GM12878 (cell line): ENCODE data around the gene RPL29.

Experiments used
- HCFC1 ChIP-seq: fragments of 150-350 bp; IDR thresholded peaks from 2 replicates; pipeline ENCODE4 v1.6.1; 2014; ENCODE audit warnings: low read length
- JUND ChIP-seq: IDR thresholded peaks from 2 replicates; pipeline ENCODE4 v1.6.1; 2012; ENCODE audit warnings: low read depth, mild to moderate bottlenecking, low read length, improper control_type of control experiment, moderate library complexity
- NRF1 ChIP-seq: conservative IDR thresholded peaks from 2 replicates; pipeline ENCODE4 v1.6.1; 2011; ENCODE audit warnings: mild to moderate bottlenecking, low read depth, low read length, improper control_type of control experiment
- POLR2A ChIP-seq: IDR thresholded peaks from 2 replicates; pipeline ENCODE4 v1.6.1; 2011; ENCODE audit warnings: low read depth, mild to moderate bottlenecking, low read length
- SIN3A ChIP-seq: IDR thresholded peaks from 2 replicates; pipeline ENCODE4 v1.6.1; 2012; ENCODE audit warnings: low read depth, low read length, improper control_type of control experiment
- TBL1XR1 ChIP-seq: IDR thresholded peaks from 2 replicates; pipeline ENCODE4 v1.6.1; 2012; ENCODE audit warnings: low read depth, low read length, improper control_type of control experiment
- ZZZ3 ChIP-seq: IDR thresholded peaks from 2 replicates; pipeline ENCODE4 v1.6.1; 2011; ENCODE audit warnings: low read depth; ENCODE audit not compliant: control insufficient read depth, insufficient read length
- TF ChIP-seq, protein P1 (sequence below): IDR thresholded peaks from 2 replicates; pipeline ENCODE4 v1.6.1; 2012; ENCODE audit warnings: mild to moderate bottlenecking, low read depth, low read length
- TF ChIP-seq, protein P2 (sequence below), 3 experiments: IDR thresholded peaks in 2 of 3; conservative IDR thresholded peaks in 1 of 3; 2 replicates each; pipeline ENCODE4 v1.5.1; 2011; ENCODE audit warnings: low read depth in 3 of 3, low read length in 3 of 3, mild to moderate bottlenecking in 3 of 3, control low read depth in 2 of 3, moderate library complexity in 2 of 3, inconsistent platforms in 1 of 3, mixed read lengths in 1 of 3; ENCODE audit not compliant: control insufficient read depth in 2 of 3, insufficient read depth in 1 of 3; ENCODE audit errors: extremely low read depth in 1 of 3
- TF ChIP-seq, protein P3 (sequence below): fragments of 450-650 bp; IDR thresholded peaks from 2 replicates; pipeline ENCODE4 v1.6.1; 2017; ENCODE audit warnings: antibody characterized with exemption, mild to moderate bottlenecking, moderate library complexity
- TF ChIP-seq, protein P4 (sequence below): IDR thresholded peaks from 2 replicates; pipeline ENCODE4 v1.6.1; 2012; ENCODE audit warnings: low read depth, low read length, improper control_type of control experiment
- TF ChIP-seq, protein P5 (sequence below): IDR thresholded peaks from 2 replicates; pipeline ENCODE4 v1.6.1; 2012; ENCODE audit warnings: low read depth, low read length, improper control_type of control experiment

DNA sequence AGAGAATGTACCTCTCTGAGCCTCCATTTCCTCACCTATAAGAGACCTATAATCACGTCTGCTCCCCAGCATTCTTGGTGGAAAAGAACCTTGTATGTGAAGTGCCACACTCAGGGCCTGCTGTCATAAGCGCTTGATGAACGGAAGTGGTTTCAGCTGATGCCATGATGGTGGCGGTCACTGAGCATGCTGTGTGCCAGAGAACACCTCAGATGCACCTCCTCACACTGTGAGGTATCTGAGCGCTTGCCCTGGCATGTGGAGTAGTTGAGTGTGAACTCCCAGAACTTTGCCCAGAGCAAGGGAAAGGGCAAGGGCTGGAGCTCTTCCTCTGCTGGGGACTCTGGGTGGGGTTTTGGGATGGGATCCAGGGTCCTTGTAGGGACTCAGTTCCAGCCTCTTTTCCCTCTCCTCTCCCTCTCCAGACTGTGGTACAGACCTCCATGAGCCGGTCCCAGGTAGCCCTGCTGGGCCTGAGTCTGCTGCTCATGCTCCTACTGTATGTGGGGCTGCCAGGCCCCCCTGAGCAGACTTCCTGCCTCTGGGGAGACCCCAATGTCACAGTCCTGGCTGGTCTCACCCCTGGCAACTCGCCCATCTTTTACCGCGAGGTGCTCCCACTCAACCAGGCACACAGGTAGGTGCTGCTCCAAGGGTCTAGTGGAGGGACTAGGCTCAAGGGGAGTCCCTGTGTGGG is 18.1 kb downstream of the RPL29 start:
- TF ChIP-seq, protein P1, sequence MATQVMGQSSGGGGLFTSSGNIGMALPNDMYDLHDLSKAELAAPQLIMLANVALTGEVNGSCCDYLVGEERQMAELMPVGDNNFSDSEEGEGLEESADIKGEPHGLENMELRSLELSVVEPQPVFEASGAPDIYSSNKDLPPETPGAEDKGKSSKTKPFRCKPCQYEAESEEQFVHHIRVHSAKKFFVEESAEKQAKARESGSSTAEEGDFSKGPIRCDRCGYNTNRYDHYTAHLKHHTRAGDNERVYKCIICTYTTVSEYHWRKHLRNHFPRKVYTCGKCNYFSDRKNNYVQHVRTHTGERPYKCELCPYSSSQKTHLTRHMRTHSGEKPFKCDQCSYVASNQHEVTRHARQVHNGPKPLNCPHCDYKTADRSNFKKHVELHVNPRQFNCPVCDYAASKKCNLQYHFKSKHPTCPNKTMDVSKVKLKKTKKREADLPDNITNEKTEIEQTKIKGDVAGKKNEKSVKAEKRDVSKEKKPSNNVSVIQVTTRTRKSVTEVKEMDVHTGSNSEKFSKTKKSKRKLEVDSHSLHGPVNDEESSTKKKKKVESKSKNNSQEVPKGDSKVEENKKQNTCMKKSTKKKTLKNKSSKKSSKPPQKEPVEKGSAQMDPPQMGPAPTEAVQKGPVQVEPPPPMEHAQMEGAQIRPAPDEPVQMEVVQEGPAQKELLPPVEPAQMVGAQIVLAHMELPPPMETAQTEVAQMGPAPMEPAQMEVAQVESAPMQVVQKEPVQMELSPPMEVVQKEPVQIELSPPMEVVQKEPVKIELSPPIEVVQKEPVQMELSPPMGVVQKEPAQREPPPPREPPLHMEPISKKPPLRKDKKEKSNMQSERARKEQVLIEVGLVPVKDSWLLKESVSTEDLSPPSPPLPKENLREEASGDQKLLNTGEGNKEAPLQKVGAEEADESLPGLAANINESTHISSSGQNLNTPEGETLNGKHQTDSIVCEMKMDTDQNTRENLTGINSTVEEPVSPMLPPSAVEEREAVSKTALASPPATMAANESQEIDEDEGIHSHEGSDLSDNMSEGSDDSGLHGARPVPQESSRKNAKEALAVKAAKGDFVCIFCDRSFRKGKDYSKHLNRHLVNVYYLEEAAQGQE, result no peak
- TF ChIP-seq ZZZ3 (no peak), NRF1 (no peak), POLR2A (no peak), TBL1XR1 (no peak), SIN3A (no peak), HCFC1 (no peak), JUND (no peak)
- TF ChIP-seq, protein P2, sequence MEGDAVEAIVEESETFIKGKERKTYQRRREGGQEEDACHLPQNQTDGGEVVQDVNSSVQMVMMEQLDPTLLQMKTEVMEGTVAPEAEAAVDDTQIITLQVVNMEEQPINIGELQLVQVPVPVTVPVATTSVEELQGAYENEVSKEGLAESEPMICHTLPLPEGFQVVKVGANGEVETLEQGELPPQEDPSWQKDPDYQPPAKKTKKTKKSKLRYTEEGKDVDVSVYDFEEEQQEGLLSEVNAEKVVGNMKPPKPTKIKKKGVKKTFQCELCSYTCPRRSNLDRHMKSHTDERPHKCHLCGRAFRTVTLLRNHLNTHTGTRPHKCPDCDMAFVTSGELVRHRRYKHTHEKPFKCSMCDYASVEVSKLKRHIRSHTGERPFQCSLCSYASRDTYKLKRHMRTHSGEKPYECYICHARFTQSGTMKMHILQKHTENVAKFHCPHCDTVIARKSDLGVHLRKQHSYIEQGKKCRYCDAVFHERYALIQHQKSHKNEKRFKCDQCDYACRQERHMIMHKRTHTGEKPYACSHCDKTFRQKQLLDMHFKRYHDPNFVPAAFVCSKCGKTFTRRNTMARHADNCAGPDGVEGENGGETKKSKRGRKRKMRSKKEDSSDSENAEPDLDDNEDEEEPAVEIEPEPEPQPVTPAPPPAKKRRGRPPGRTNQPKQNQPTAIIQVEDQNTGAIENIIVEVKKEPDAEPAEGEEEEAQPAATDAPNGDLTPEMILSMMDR (IDR thresholded peaks at IDR 0.05 in 2 of 3, conservative IDR thresholded peaks at IDR 0.05 in 1 of 3; ENCODE audit: control insufficient read depth in 2 of 3, extremely low read depth in 1 of 3, insufficient read depth in 1 of 3, low read depth in 3 of 3, low read length in 3 of 3), result no peak
- TF ChIP-seq, protein P3, sequence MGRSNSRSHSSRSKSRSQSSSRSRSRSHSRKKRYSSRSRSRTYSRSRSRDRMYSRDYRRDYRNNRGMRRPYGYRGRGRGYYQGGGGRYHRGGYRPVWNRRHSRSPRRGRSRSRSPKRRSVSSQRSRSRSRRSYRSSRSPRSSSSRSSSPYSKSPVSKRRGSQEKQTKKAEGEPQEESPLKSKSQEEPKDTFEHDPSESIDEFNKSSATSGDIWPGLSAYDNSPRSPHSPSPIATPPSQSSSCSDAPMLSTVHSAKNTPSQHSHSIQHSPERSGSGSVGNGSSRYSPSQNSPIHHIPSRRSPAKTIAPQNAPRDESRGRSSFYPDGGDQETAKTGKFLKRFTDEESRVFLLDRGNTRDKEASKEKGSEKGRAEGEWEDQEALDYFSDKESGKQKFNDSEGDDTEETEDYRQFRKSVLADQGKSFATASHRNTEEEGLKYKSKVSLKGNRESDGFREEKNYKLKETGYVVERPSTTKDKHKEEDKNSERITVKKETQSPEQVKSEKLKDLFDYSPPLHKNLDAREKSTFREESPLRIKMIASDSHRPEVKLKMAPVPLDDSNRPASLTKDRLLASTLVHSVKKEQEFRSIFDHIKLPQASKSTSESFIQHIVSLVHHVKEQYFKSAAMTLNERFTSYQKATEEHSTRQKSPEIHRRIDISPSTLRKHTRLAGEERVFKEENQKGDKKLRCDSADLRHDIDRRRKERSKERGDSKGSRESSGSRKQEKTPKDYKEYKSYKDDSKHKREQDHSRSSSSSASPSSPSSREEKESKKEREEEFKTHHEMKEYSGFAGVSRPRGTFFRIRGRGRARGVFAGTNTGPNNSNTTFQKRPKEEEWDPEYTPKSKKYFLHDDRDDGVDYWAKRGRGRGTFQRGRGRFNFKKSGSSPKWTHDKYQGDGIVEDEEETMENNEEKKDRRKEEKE, result no peak
- TF ChIP-seq, protein P4, sequence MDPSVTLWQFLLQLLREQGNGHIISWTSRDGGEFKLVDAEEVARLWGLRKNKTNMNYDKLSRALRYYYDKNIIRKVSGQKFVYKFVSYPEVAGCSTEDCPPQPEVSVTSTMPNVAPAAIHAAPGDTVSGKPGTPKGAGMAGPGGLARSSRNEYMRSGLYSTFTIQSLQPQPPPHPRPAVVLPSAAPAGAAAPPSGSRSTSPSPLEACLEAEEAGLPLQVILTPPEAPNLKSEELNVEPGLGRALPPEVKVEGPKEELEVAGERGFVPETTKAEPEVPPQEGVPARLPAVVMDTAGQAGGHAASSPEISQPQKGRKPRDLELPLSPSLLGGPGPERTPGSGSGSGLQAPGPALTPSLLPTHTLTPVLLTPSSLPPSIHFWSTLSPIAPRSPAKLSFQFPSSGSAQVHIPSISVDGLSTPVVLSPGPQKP, result no peak
- TF ChIP-seq, protein P5, sequence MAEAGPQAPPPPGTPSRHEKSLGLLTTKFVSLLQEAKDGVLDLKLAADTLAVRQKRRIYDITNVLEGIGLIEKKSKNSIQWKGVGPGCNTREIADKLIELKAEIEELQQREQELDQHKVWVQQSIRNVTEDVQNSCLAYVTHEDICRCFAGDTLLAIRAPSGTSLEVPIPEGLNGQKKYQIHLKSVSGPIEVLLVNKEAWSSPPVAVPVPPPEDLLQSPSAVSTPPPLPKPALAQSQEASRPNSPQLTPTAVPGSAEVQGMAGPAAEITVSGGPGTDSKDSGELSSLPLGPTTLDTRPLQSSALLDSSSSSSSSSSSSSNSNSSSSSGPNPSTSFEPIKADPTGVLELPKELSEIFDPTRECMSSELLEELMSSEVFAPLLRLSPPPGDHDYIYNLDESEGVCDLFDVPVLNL, result no peak
